ENCODE results near the gene KLHDC1.

Gene KLHDC1

DNA sequence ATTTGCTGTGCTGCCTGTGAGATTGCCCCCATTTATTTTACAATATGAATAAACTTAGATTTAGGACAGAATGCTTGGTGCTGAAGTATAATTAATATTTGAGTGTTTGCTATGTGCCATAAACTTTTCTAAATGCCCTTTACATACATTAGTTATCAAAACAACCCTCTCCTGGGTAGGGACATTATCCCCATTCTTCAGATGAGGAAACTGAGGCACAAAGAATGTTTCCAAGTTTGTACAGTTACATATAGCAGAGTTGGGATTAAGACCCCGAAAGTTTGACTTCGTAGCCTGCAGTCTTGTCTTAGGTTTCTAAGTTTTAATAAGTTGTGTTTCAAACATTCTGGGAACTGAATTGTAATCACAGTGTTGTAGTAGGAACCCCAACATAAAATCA lies 93.4 kb downstream of the KLHDC1 start:
- DNase-seq (ENCODE audit: low spot score): no peak

DNA sequence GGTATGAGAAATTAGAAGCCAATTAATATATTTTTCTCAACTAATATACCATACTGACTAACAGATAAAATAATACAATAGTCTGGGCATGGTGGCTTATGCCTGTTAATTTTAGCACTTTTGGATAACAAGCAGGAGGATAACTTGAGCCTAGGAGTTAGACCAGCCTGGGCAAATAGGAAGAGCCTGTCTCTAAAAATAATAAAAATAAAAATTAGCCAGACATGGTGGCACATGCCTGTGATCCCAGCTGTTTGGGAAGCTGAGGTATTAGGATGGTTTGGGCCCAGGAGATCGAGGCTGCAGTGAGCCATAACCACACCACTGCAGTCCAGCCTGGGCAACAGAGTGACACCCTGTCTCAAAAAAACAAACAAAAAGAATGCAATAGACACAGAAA lies 99.7 kb downstream of the KLHDC1 start:
- no peak for DNase-seq (ENCODE audit: low spot score)

DNA sequence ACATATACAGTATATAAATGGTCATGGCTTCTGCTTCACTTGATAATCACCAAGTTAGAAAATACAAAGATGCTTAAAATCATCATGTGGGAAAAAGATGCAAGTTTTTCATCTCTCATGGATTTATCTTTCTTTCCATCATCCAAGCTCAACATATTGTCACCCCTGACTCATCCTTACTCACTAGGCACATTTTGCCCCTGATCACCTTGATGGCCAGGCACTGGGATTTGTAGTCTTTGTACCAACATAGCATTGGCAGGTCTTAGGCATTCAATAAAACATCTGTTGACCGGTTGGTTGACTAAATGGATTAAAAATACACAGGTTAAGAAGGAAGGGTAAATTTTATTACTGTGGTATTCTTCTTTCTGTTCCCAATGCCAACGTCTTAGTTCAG lies 103.1 kb downstream of the KLHDC1 start:
- no peak for DNase-seq (ENCODE audit: low spot score)

All from COLO829 (cell line).